NCI-H2227 treated with DMSO at 0.1 percent for 48 hours (cell line): Measurements from ENCODE around the gene MKS1.

Experiments
- DNase-seq: peaks from one replicate; lab custom pipeline; 2025; lab: John Stamatoyannopoulos, UW

MKS1 gene

DNA sequence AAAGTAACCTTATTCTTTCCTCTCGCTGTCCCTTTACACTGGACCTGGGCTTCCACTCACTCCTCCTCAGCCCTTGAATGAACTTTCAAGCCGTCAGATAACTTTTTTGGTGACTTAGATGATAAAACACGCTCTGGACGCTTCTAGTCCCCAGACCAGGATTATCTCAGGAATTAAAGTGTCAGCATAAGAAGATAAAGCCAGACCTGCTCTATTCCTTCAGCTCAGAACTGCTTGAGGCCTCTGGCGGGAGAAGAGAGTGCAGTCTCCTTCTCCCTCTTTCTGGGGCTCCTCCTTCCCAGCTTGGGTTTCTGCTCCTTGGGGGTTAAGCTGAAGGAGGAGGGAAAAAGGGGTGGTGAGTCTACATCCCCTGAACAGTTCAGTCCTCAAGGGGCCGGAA is 25.9 kb upstream of the MKS1 start:
- DNase-seq, result no peak

GRCh38 chr17:58242171-58242784 is 23.2 kb upstream of the MKS1 start:
- no peak for DNase-seq

GRCh38 chr17:58239987-58240386 is 20.9 kb upstream of the MKS1 start:
- DNase-seq, result no peak

- no peak for DNase-seq
Observed at GRCh38 chr17:58238147-58238634, 19.1 kb upstream of the MKS1 start, which contains the start of gene LPO. Gene LPO (plus strand): TSS chr17:58238584. CDS start chr17:58242980, 4,396 bp downstream.

DNA sequence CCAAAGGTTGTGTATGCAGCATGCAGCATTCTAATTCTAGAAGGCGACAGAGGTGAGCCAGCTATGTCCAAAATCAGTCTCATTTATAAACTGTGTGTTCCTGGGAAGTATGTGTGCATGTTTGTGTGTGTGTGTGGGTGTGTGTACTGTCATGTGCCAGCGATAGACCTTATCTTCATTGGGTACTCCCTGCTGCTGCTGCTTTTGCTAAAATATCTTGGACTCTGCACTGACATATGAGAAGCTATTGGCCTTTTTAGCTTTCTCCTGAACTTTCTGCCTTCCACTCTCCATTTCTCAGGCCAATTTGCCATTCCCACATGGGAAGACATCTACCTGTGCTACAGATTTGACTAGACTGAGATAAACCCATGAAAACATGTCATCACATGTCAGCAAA is 17.3 kb upstream of the MKS1 start:
- no peak for DNase-seq

GRCh38 chr17:58235821-58236220 is 16.8 kb upstream of the MKS1 start:
- no peak for DNase-seq

- DNase-seq, result no peak
Observed at GRCh38 chr17:58234512-58234911, 15.5 kb upstream of the MKS1 start.

DNA sequence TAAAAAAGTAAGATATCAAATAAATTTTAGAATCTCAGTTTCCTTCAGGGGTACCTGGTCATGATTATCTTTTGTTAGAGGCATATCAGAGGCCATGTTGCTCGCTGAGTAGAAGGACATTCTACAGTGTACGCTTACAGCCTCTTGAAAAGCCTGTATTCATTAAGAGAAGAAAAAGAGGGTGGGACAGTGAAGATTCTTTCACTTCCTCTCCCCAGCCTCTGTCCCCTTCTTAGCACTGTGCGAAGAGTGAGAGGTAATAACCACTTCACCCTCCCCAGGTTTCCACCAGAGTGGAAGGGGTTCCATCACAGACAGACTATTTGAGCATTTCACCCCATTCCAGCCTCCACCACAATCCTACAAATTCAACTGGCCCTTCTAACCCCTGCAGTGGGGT is 14.5 kb upstream of the MKS1 start:
- no peak for DNase-seq

GRCh38 chr17:58232707-58233156 is 13.7 kb upstream of the MKS1 start:
- no peak for DNase-seq

DNA sequence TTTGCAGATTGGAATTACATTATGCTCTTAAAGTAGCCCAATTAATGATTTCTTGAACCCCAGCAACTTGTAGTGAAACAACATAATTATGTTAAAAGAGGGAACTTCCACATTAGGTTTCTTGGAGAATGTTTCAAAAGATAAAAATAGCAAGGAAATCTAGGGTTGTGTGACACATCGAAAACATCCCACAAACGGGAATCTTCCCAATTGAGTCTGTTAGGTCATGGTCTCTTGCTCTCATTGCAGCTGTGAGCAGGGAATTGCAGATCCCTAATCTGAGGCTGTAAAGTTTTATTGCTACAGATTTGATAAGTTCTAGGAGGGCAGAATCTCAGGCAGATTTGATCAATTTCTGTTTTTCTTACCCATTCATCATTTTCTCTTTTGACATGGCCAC is 12.6 kb upstream of the MKS1 start:
- no peak for DNase-seq

DNA sequence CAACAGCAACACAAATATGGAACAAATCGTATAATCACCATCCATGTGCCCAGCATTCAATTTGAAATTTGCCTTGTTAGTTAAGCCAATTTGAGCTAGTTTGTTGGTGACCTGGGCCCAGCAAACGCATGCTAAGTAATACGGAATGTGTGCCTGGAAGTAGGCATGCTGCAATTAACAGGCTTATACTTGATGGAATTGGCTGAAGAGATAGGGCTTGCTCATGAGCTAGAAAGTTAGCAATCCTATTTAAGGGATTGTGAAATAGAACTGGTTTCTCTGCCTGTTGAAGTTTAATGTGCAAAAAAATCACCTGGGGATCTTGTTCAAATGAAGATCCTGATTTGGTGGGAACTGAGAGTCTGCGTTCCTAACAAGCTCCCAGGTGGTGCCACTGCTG is 10.8 kb upstream of the MKS1 start:
- no peak for DNase-seq

DNA sequence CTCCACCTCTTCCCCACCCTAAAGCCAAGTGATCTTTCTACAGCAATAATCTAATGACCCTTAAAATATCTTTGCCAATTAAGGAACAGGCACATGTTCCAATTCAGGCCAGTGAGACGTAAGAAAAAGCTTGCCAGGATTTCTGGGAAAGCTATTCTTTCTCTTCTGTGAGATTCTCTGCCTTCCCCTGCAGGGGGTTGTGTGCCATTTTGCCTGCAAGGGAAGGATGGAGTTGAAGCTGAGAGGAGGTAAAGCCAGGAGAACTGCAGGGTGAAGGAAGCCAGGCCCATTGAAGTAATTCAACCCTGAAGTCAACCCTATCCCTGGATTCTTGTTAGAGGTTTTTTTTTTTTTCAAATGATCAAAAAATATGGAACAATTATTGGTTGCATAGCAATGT is 10.3 kb upstream of the MKS1 start:
- DNase-seq, result no peak

GRCh38 chr17:58228679-58229078 is 9.6 kb upstream of the MKS1 start:
- no peak for DNase-seq

GRCh38 chr17:58227733-58228132 is 8.7 kb upstream of the MKS1 start:
- DNase-seq, result no peak

GRCh38 chr17:58224315-58224714 is 5.3 kb upstream of the MKS1 start:
- DNase-seq, result no peak

- DNase-seq, result no peak
Observed at GRCh38 chr17:58219789-58220183, 731 bp upstream of the MKS1 start.

GRCh38 chr17:58217766-58218165 is 1.3 kb downstream of the MKS1 start:
- no peak for DNase-seq

GRCh38 chr17:58215685-58216084 is 3.4 kb downstream of the MKS1 start:
- DNase-seq, result no peak

GRCh38 chr17:58210922-58211321 is 8.1 kb downstream of the MKS1 start:
- DNase-seq, result no peak

- DNase-seq, result no peak
Observed at GRCh38 chr17:58208344-58208743, 10.7 kb downstream of the MKS1 start.

DNA sequence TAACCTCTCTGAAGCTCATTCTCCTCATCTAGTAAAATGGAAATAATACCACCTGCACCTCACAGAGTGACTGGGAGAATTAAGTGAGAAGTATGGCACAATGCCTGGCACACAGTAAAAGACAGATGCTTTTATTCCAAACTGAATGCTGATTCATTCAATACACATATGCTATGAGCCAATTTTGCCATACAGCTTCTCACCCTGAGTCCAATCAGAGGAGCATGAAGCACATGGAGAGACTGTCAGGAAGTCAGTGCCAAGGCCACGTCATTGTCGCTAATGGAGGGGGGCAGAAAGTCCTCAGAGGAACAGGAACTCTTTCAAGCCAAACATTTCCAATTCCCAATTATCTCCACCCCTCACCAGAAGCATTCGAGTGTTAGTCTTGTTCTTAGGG is 11.6 kb downstream of the MKS1 start:
- no peak for DNase-seq

- DNase-seq, result no peak
Observed at GRCh38 chr17:58205936-58206335, 13.1 kb downstream of the MKS1 start.

DNA sequence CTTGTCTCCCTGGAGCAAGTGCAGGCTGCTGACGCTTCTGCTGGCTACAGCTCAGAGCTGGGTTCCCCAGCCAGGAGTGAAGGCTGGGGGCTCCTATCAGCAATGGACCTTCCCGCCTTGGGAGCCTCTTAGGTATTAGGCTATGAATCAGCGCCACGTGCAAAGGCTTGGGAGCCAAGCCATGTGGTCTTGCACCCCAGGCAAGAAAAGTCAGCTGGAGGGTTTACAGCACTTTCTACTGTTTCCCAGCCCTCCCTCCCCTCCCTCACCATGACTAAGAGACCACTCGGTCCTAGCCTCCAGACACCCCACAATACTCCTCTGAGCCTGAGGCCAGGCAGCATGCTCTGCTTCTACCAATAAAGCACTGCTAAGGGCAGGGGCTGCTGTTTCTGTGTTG is 14.3 kb downstream of the MKS1 start:
- no peak for DNase-seq

DNA sequence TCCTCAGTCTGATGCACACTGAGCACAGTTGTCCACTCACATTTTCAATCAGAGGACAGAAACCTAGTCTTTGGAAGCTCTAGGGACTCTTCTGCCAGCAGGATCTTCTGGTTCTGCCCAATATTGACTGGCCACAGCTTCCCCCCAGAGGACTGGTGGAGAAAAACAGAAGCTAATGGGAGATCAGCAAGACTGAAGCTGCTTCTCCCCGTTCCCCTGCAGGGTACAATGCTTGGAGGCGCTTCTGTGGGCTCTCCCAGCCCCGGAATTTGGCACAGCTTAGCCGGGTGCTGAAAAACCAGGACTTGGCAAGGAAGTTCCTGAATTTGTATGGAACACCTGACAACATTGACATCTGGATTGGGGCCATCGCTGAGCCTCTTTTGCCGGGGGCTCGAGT is 16.2 kb downstream of the MKS1 start:
- no peak for DNase-seq
